ENCODE data around the gene RING1.

DNA sequence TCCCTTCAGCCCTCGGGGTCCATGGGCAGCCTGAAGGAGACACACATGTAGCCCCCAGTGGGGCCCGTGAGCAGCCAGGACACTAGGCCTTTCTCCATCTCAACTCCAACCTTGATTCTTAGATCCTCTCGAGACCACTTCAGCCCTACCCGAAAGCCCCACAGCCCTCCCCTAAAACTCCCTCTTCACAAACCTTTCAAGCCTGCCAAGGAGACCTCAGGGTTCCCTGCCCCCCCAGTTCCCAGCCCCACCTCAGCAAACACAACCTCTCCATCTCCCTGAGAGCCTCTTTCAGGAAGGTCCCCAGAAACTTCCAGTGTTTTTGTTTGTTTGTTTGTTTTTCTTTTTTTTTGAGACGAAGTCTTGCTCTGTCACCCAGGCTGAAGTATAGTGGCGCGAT, 27.2 kb upstream of the RING1 start:
- TF ChIP-seq EZH2phosphoT487 (IDR thresholded peaks at IDR 0.05; ENCODE audit: low read length) = no peak
- TF ChIP-seq, protein P1, sequence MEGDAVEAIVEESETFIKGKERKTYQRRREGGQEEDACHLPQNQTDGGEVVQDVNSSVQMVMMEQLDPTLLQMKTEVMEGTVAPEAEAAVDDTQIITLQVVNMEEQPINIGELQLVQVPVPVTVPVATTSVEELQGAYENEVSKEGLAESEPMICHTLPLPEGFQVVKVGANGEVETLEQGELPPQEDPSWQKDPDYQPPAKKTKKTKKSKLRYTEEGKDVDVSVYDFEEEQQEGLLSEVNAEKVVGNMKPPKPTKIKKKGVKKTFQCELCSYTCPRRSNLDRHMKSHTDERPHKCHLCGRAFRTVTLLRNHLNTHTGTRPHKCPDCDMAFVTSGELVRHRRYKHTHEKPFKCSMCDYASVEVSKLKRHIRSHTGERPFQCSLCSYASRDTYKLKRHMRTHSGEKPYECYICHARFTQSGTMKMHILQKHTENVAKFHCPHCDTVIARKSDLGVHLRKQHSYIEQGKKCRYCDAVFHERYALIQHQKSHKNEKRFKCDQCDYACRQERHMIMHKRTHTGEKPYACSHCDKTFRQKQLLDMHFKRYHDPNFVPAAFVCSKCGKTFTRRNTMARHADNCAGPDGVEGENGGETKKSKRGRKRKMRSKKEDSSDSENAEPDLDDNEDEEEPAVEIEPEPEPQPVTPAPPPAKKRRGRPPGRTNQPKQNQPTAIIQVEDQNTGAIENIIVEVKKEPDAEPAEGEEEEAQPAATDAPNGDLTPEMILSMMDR (IDR thresholded peaks at IDR 0.05; ENCODE audit: low read length) = no peak
- TF ChIP-seq EZH2 (optimal IDR thresholded peaks at IDR 0.05; ENCODE audit: low read depth, low read length) = no peak
